Left lobe of liver (tissue), 2 donors: Measurements from ENCODE around the gene KCNIP4. TPM values are rescaled to one million over a fixed set of nuclear protein-coding genes. Genes with fewer than 3 reads are reported as not detected.
A peak's percentile ranks its signal among the peaks of the same experiment; 100 is the strongest.

Source experiments
- ATAC-seq: fragments of 200-7000 bp; cut with Tn5 transposase; one replicate; pipeline ENCODE4 v1.9.1; 2020; ENCODE audit warnings: mild to moderate bottlenecking, moderate library complexity
- DNase-seq: peaks from one replicate; pipeline ENCODE4 v3.0.0-alpha.2; 2020; ENCODE audit warnings: low spot score
- total RNA-seq: library from RNA; stranded (reverse); gene quantifications from one replicate; pipeline ENCODE4 v1.2.1, GENCODE V29; 2021
- donor health status: DM: no; HTN: no; CAD: no; lungs with moderate emphysema.
- donor health status: DM: no; HTN: yes; CAD: no.

The KCNIP4 gene
- total RNA-seq, 1 donor from 2014 or later = not detected

- no peak for ATAC-seq
- no peak for DNase-seq
These were observed 1237.2 kb downstream of the KCNIP4 start for GRCh38 chr4:20711335-20711734.

GRCh38 chr4:20700007-20700761, 1248.4 kb downstream of the KCNIP4 start, which contains the start of gene PACRGL:
PACRGL (plus strand) TSS chr4:20700458; CDS start chr4:20704482, 4,024 bp downstream.
- DNase-seq (peak; percentile 94), ATAC-seq (peak; percentile 99)

GRCh38 chr4:20698820-20699219, 1249.8 kb downstream of the KCNIP4 start:
- ATAC-seq (no peak), DNase-seq (no peak)

GRCh38 chr4:20698382-20698781, 1250.2 kb downstream of the KCNIP4 start:
- ATAC-seq (no peak), DNase-seq (no peak)

- ATAC-seq (no peak), DNase-seq (no peak)
These were observed 1251.8 kb downstream of the KCNIP4 start for GRCh38 chr4:20696815-20697214.

- ATAC-seq (no peak), DNase-seq (no peak)
These were observed 1260.7 kb downstream of the KCNIP4 start for GRCh38 chr4:20687864-20688263.

GRCh38 chr4:20684852-20685763, 1263.5 kb downstream of the KCNIP4 start:
- DNase-seq = no peak
- peak; percentile 67 for ATAC-seq

- ATAC-seq = no peak
- no peak for DNase-seq
These were observed 1264.8 kb downstream of the KCNIP4 start for GRCh38 chr4:20683766-20684165.

- DNase-seq (no peak), ATAC-seq (no peak)
These were observed 1265.7 kb downstream of the KCNIP4 start for GRCh38 chr4:20682853-20683252.

- ATAC-seq (no peak), DNase-seq (no peak)
These were observed 1267.3 kb downstream of the KCNIP4 start for GRCh38 chr4:20681271-20681670.

- ATAC-seq (no peak), DNase-seq (no peak)
These were observed 1267.8 kb downstream of the KCNIP4 start for GRCh38 chr4:20680736-20681135.

- ATAC-seq (no peak), DNase-seq (no peak)
These were observed 1268.6 kb downstream of the KCNIP4 start for GRCh38 chr4:20679951-20680350.
